ENCODE measurements around the gene BTNL3. TPM values are rescaled to one million over a fixed set of nuclear protein-coding genes. Genes with fewer than 3 reads are reported as not detected.
"Not testable (repeated sequence)": the region's sequence is repeated elsewhere in the genome, so short reads cannot be mapped to it uniquely, and the experiment has no call there.

BTNL3 gene
- total and polyA plus RNA-seq, 3 donors from 2014 or later = 4.1 TPM; not detected in 2

- TF ChIP-seq CTCF (IDR thresholded peaks at IDR 0.05) (no peak), POLR2A (IDR thresholded peaks at IDR 0.05) (no peak)
- no peak for DNase-seq
- H3K27ac ChIP-seq = no peak overlapping the region
- intact Hi-C loops (cut with DNase I; ENCODE audit: low total_unique reads) = no loop called here
- no peaks in the 10 kb centered on the region for H3K27me3 ChIP-seq
- H3K4me3 ChIP-seq = no peak overlapping the region
- H3K4me1 ChIP-seq = no peaks in the 10 kb centered on the region
- no peaks in the 10 kb centered on the region for H3K36me3 ChIP-seq (ENCODE audit: low read depth, missing control alignments)
- WGBS, 2 donors = 82 to 84% methylated on average over 11 of the region's 11 CpGs
- H3K9me3 ChIP-seq = no peaks in the 10 kb centered on the region
These were observed 54.1 kb downstream of the BTNL3 start for GRCh38 chr5:181042722-181043121.

GRCh38 chr5:181043285-181044092, 54.8 kb downstream of the BTNL3 start:
- WGBS, 2 donors = 80% methylated on average over 9 to 12 of the region's 12 CpGs
- intact Hi-C loops (cut with DNase I; ENCODE audit: low total_unique reads) = no loop called here
- DNase-seq = no peak
- Histone ChIP-seq H3K4me1 (no peaks in the 10 kb centered on the region), H3K4me3 (no peak overlapping the region), H3K36me3 (ENCODE audit: low read depth, missing control alignments) (no peaks in the 10 kb centered on the region), H3K9me3 (no peaks in the 10 kb centered on the region), H3K27ac (no peak overlapping the region), H3K27me3 (no peaks in the 10 kb centered on the region)
- TF ChIP-seq POLR2A (IDR thresholded peaks at IDR 0.05) = no peak

GRCh38 chr5:181044093-181044599, 55.5 kb downstream of the BTNL3 start:
- Histone ChIP-seq H3K9me3 (no peaks in the 10 kb centered on the region), H3K36me3 (ENCODE audit: low read depth, missing control alignments) (no peaks in the 10 kb centered on the region), H3K4me3 (no peak overlapping the region), H3K27ac (no peak overlapping the region), H3K4me1 (no peaks in the 10 kb centered on the region), H3K27me3 (no peaks in the 10 kb centered on the region)
- 74 to 91% methylated on average over 10 of the region's 10 CpGs for WGBS, 2 donors
- TF ChIP-seq CTCF (IDR thresholded peaks at IDR 0.05) (no peak), POLR2A (IDR thresholded peaks at IDR 0.05) (no peak)
- intact Hi-C loops (cut with DNase I; ENCODE audit: low total_unique reads) = no loop called here
- no peak for DNase-seq

- Histone ChIP-seq H3K4me1 (no peaks in the 10 kb centered on the region), H3K27ac (no peak overlapping the region), H3K4me3 (no peak overlapping the region), H3K27me3 (no peaks in the 10 kb centered on the region), H3K36me3 (ENCODE audit: low read depth, missing control alignments) (no peaks in the 10 kb centered on the region), H3K9me3 (no peaks in the 10 kb centered on the region)
- WGBS, 2 donors = 42 to 61% methylated on average over 11 of the region's 11 CpGs
- intact Hi-C loops (cut with DNase I; ENCODE audit: low total_unique reads) = no loop called here
- TF ChIP-seq POLR2A (IDR thresholded peaks at IDR 0.05) = no peak
- TF ChIP-seq CTCF (IDR thresholded peaks at IDR 0.05) = no peak
- DNase-seq = no peak
These were observed 56.1 kb downstream of the BTNL3 start for GRCh38 chr5:181044662-181045305.

- H3K36me3 ChIP-seq (ENCODE audit: low read depth, missing control alignments) = no peaks in the 10 kb centered on the region
- intact Hi-C loops (cut with DNase I; ENCODE audit: low total_unique reads) = no loop called here
- TF ChIP-seq POLR2A (IDR thresholded peaks at IDR 0.05) (no peak), CTCF (IDR thresholded peaks at IDR 0.05) (no peak)
- 56 to 66% methylated on average over 10 of the region's 10 CpGs for whole genome bisulfite sequencing, 2 donors
- H3K27me3 ChIP-seq = no peaks in the 10 kb centered on the region
- H3K27ac ChIP-seq = no peak overlapping the region
- H3K9me3 ChIP-seq = no peaks in the 10 kb centered on the region
- no peak overlapping the region for H3K4me3 ChIP-seq
- DNase-seq = no peak
- no peaks in the 10 kb centered on the region for H3K4me1 ChIP-seq
These were observed 56.7 kb downstream of the BTNL3 start for GRCh38 chr5:181045316-181045715.

- H3K4me1 ChIP-seq; H3K9me3 ChIP-seq; H3K27ac ChIP-seq; DNase-seq; H3K27me3 ChIP-seq; H3K36me3 ChIP-seq (ENCODE audit: low read depth, missing control alignments); intact Hi-C loops (cut with DNase I; ENCODE audit: low total_unique reads); H3K4me3 ChIP-seq: not testable (repeated sequence)
- 21 to 28% methylated on average over 1 of the region's 1 CpG for WGBS, 2 donors
These were observed 57.2 kb downstream of the BTNL3 start for GRCh38 chr5:181045857-181046256.

Measured in testis (tissue), 3 donors.